ENCODE data around the gene WNT7B. TPM values are rescaled to one million over a fixed set of nuclear protein-coding genes. Genes with fewer than 3 reads are reported as not detected.

The WNT7B gene
- total RNA-seq, 2 experiments from 2014 or later, result not detected

DNA sequence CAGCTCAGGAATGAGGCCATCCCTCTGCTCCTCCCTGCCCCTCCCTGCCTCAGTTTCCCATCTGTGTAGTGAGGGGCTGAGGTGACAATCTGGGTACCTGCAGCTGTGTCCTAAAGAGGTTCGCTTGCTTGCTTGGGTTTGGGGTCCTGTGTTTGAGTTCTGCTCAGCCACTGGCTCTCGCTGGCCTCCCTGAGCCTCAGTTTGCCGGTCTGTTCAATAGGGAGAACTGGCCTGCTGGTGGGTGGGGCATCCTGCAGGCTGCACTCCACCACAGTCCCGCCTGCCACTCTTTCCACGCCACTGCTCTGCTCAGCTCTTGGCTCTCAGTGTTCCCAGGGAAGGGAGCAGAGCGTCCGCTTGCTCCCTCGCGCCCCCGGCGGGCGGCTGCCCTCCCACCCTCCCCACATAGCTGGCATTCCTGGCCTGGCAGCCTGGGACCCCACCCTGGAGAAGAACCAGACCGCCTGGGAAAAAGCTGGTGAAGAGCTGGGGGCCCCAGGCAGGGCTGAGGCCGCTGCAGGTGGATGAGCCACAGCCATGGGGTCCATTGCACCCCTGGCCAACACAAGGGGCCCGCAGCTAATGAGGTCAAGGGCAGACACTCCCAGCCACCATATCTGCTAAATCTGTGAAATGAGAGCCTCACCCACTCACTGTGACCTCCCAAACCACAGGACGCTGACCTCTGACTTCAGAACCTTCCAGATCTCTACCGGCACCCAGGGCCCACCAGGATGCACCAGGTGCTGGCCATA lies 15.1 kb downstream of the WNT7B start:
- CTCF ChIA-PET, result interaction anchor here (0.6 kb wide), 1 partner anchor 318 kb away, joined by 3 read pairs; no protein-coding TSS in a partner anchor
- POLR2A ChIA-PET, result no interaction called here
- Mint-ChIP-seq H3K27me3 (peaks cover 2% of the 10 kb centered on the region), H3K4me3 (no peak overlapping the region), H3K9me3 (no peaks in the 10 kb centered on the region), H3K27ac (no peak overlapping the region), H3K36me3 (ENCODE audit: low read depth) (no peaks in the 10 kb centered on the region), H3K4me1 (no peaks in the 10 kb centered on the region)
- DNase-seq, result no peak

GRCh38 chr22:45960477-45961386 lies 16.2 kb downstream of the WNT7B start:
- DNase-seq, result no peak
- H3K27ac Mint-ChIP-seq, result no peak overlapping the region
- no peaks in the 10 kb centered on the region for H3K4me1 Mint-ChIP-seq
- CTCF ChIA-PET, result interaction anchor here (0.6 kb wide), 1 partner anchor 317 kb away, joined by 3 read pairs; no protein-coding TSS in a partner anchor
- no peak overlapping the region for H3K4me3 Mint-ChIP-seq
- no peaks in the 10 kb centered on the region for H3K27me3 Mint-ChIP-seq
- no peaks in the 10 kb centered on the region for H3K36me3 Mint-ChIP-seq (ENCODE audit: low read depth)
- H3K9me3 Mint-ChIP-seq, result no peaks in the 10 kb centered on the region
- POLR2A ChIA-PET, result no interaction called here

DNA sequence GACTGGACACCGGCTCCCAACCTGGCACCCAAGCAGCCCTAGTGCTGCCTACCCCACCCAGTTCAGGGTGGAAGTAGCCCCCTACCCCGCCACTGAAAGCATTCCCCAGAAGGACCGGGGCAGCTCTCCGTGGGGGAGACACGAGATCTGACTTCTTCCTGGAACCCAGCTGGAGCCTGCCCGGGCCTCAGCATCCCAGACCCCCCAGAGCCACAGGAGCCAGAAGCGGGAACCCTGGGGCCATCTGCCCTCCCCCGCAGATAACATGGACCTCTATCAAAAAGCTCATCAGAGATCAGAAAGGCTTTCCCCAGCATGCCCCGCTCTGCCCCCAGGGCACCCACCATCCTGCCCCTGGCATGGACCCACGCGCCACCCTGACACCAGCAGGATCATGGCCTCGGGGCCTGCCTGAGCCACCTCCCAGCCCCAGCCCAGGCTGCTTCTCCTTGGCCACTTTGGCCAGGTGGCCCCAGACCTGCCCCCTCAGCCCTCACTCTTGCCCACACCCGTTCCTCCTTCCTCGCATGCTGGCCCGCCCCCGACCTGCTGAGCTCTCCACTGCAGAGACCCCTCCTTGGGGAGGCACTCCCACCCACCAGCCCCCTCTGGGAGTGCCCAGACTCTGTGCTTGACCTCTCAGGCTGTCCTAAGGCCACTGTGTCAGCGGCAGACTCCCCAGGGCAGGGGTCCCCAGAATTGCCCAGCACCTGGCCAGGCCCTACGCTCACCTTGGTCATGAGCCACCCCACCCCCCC lies 17.1 kb downstream of the WNT7B start:
- Mint-ChIP-seq H3K27me3 (no peaks in the 10 kb centered on the region), H3K36me3 (ENCODE audit: low read depth) (no peaks in the 10 kb centered on the region), H3K4me3 (no peak overlapping the region), H3K27ac (no peak overlapping the region), H3K9me3 (no peaks in the 10 kb centered on the region), H3K4me1 (no peaks in the 10 kb centered on the region)
- no peak for DNase-seq
- CTCF ChIA-PET, result interaction anchor here (0.8 kb wide), 1 partner anchor 46 kb away, joined by 3 read pairs; no protein-coding TSS in a partner anchor
- POLR2A ChIA-PET, result no interaction called here

GRCh38 chr22:45958971-45959370 lies 18.0 kb downstream of the WNT7B start:
- Mint-ChIP-seq H3K36me3 (ENCODE audit: low read depth) (no peaks in the 10 kb centered on the region), H3K27ac (no peak overlapping the region), H3K9me3 (no peaks in the 10 kb centered on the region), H3K27me3 (peaks cover 2% of the 10 kb centered on the region), H3K4me1 (no peaks in the 10 kb centered on the region), H3K4me3 (no peak overlapping the region)
- DNase-seq, result no peak
- POLR2A ChIA-PET, result no interaction called here
- CTCF ChIA-PET, result interaction anchor here (0.8 kb wide), 1 partner anchor 47 kb away, joined by 3 read pairs; no protein-coding TSS in a partner anchor

- POLR2A ChIA-PET, result no interaction called here
- Mint-ChIP-seq H3K4me1 (no peaks in the 10 kb centered on the region), H3K36me3 (ENCODE audit: low read depth) (no peaks in the 10 kb centered on the region), H3K27me3 (peaks cover 2% of the 10 kb centered on the region), H3K9me3 (no peaks in the 10 kb centered on the region), H3K4me3 (no peak overlapping the region), H3K27ac (no peak overlapping the region)
- DNase-seq, result no peak
- CTCF ChIA-PET, result no interaction called here
Observed at GRCh38 chr22:45957826-45958225, 19.1 kb downstream of the WNT7B start.

GRCh38 chr22:45953178-45953577 lies 23.8 kb downstream of the WNT7B start:
- CTCF ChIA-PET, result no interaction called here
- no peak overlapping the region for H3K4me3 Mint-ChIP-seq
- no peaks in the 10 kb centered on the region for H3K4me1 Mint-ChIP-seq
- H3K36me3 Mint-ChIP-seq (ENCODE audit: low read depth), result no peaks in the 10 kb centered on the region
- no peak overlapping the region for H3K27ac Mint-ChIP-seq
- POLR2A ChIA-PET, result no interaction called here
- H3K27me3 Mint-ChIP-seq, result peaks cover 2% of the 10 kb centered on the region
- DNase-seq, result no peak
- no peaks in the 10 kb centered on the region for H3K9me3 Mint-ChIP-seq

GRCh38 chr22:45952553-45952952 lies 24.4 kb downstream of the WNT7B start:
- H3K27me3 Mint-ChIP-seq, result peaks cover 2% of the 10 kb centered on the region
- H3K36me3 Mint-ChIP-seq (ENCODE audit: low read depth), result no peaks in the 10 kb centered on the region
- no peak overlapping the region for H3K27ac Mint-ChIP-seq
- H3K4me3 Mint-ChIP-seq, result no peak overlapping the region
- H3K4me1 Mint-ChIP-seq, result no peaks in the 10 kb centered on the region
- DNase-seq, result no peak
- CTCF ChIA-PET, result no interaction called here
- H3K9me3 Mint-ChIP-seq, result no peaks in the 10 kb centered on the region
- POLR2A ChIA-PET, result no interaction called here

GRCh38 chr22:45952151-45952550 lies 24.8 kb downstream of the WNT7B start:
- H3K4me1 Mint-ChIP-seq, result no peaks in the 10 kb centered on the region
- H3K4me3 Mint-ChIP-seq, result no peak overlapping the region
- ChIA-PET CTCF (no interaction called here), POLR2A (no interaction called here)
- H3K27me3 Mint-ChIP-seq, result peaks cover 2% of the 10 kb centered on the region
- no peak overlapping the region for H3K27ac Mint-ChIP-seq
- no peaks in the 10 kb centered on the region for H3K36me3 Mint-ChIP-seq (ENCODE audit: low read depth)
- H3K9me3 Mint-ChIP-seq, result no peaks in the 10 kb centered on the region
- DNase-seq, result no peak

GRCh38 chr22:45949891-45950290 lies 27.1 kb downstream of the WNT7B start:
- CTCF ChIA-PET, result no interaction called here
- Mint-ChIP-seq H3K27ac (no peak overlapping the region), H3K36me3 (ENCODE audit: low read depth) (no peaks in the 10 kb centered on the region), H3K9me3 (no peaks in the 10 kb centered on the region), H3K4me1 (no peaks in the 10 kb centered on the region), H3K4me3 (no peak overlapping the region), H3K27me3 (peaks cover 2% of the 10 kb centered on the region)
- POLR2A ChIA-PET, result no interaction called here
- DNase-seq, result no peak

- Mint-ChIP-seq H3K9me3 (no peaks in the 10 kb centered on the region), H3K4me3 (no peak overlapping the region), H3K36me3 (ENCODE audit: low read depth) (no peaks in the 10 kb centered on the region), H3K4me1 (no peaks in the 10 kb centered on the region), H3K27me3 (peaks cover 2% of the 10 kb centered on the region), H3K27ac (no peak overlapping the region)
- POLR2A ChIA-PET, result no interaction called here
- CTCF ChIA-PET, result no interaction called here
- DNase-seq, result no peak
Observed at GRCh38 chr22:45949258-45949870, 27.6 kb downstream of the WNT7B start.

- H3K36me3 Mint-ChIP-seq (ENCODE audit: low read depth), result no peaks in the 10 kb centered on the region
- no peak overlapping the region for H3K4me3 Mint-ChIP-seq
- no peaks in the 10 kb centered on the region for H3K4me1 Mint-ChIP-seq
- POLR2A ChIA-PET, result no interaction called here
- CTCF ChIA-PET, result no interaction called here
- H3K27ac Mint-ChIP-seq, result no peak overlapping the region
- no peaks in the 10 kb centered on the region for H3K27me3 Mint-ChIP-seq
- no peaks in the 10 kb centered on the region for H3K9me3 Mint-ChIP-seq
- no peak for DNase-seq
Observed at GRCh38 chr22:45948081-45948648, 28.8 kb downstream of the WNT7B start.

DNA sequence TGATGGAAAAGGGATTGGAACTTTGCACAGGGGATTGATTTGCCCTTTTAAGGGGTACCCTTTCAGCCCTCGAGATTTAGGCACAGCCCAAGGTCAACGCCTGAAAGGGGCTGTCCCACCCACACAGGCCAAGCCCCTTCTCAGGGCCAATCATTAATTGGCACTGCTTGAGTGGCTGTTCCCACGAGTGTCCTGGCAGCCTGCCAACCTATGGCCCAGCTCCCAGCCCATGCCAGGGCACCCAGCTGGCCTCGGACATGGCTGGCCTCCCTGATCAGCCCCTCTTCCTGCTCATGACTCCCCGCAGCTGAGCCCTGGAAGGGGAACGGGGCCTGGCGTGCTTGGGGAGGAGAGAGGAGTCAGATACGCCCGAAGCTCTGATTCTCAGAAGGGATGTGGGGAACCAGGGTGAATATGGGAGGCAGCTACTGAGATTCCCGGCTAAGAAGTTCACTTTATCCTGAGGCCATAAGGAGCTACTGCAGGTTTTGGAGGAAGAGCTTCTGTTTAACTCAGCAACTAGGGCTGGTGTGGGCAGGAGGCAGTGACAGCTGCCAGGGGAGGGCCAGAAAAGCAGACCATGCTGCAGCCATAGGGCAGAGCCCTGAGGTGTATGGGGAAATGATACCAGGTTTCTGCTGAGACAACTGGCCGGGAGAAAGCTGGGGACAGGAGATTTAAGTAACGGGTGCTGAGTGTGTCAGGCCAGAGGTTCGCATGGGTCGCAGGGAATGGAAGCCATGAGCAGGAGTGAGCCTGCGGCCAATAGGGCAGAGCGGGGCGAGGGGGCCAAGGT lies 30.0 kb downstream of the WNT7B start:
- no peaks in the 10 kb centered on the region for H3K27me3 Mint-ChIP-seq
- H3K36me3 Mint-ChIP-seq (ENCODE audit: low read depth), result no peaks in the 10 kb centered on the region
- ChIA-PET CTCF (no interaction called here), POLR2A (no interaction called here)
- DNase-seq, result no peak
- no peaks in the 10 kb centered on the region for H3K4me1 Mint-ChIP-seq
- no peaks in the 10 kb centered on the region for H3K9me3 Mint-ChIP-seq
- H3K27ac Mint-ChIP-seq, result no peak overlapping the region
- no peak overlapping the region for H3K4me3 Mint-ChIP-seq

Data from activated CD4-positive, alpha-beta memory T cell treated with anti-CD3 and anti-CD28 coated beads, Interleukin-2, amount 10 ng/mL, durations not matched to agents 7 days and 5 days (primary cell).